Naive thymus-derived CD4-positive, alpha-beta T cell (primary cell): ENCODE results near the gene OR1F1. TPM values are rescaled to one million over a fixed set of nuclear protein-coding genes. Genes with fewer than 3 reads are reported as not detected.
"Not testable (repeated sequence)": the region's sequence is repeated elsewhere in the genome, so short reads cannot be mapped to it uniquely, and the experiment has no call there.

Experiments
- ATAC-seq: fragments of 150-1000 bp; cut with Tn5 transposase; 2 replicates; pipeline ENCODE4 v1.10.0; 2021; ENCODE audit warnings: mild to moderate bottlenecking, moderate library complexity
- CTCF ChIA-PET: fragments of 350-600 bp; sonication (Branson Sonifier 250); formaldehyde crosslinking; loops from one replicate; lab custom pipeline; 2021; ENCODE audit warnings: antibody characterized with exemption; lab: Charles Lee
- POLR2A ChIA-PET: fragments of 350-600 bp; sonication (Branson Sonifier 250); formaldehyde crosslinking; loops from one replicate; lab custom pipeline; 2021; ENCODE audit warnings: antibody characterized with exemption, inconsistent platforms; lab: Charles Lee
- DNase-seq, 9 donors: peaks; one replicate each; pipeline versions ENCODE4 v3.0.0 to v3.0.0-alpha.2; 2020 to 2022; ENCODE audit warnings: mixed read lengths in 1 of 9
- H3K27ac ChIP-seq: one replicate; pipeline ENCODE4 v1.7.0; 2013; ENCODE audit warnings: mild to moderate bottlenecking, low read depth, low read length, moderate library complexity
- H3K27me3 ChIP-seq, 2 donors: one replicate each; pipeline ENCODE4 v1.7.0; 2013; ENCODE audit warnings: low read length in 2 of 2, mild to moderate bottlenecking in 2 of 2, moderate library complexity in 2 of 2; ENCODE audit not compliant: control insufficient read depth in 2 of 2, insufficient read depth in 2 of 2
- H3K36me3 ChIP-seq, 3 experiments: 1 replicate in 2 of 3; 2 replicates in 1 of 3; pipeline ENCODE4 v1.7.0; 2013; ENCODE audit warnings: low read length in 3 of 3, mild to moderate bottlenecking in 3 of 3, moderate library complexity in 1 of 3; ENCODE audit not compliant: insufficient read depth in 3 of 3, control insufficient read depth in 2 of 3
- H3K4me1 ChIP-seq, 2 donors: one replicate each; pipeline ENCODE4 v1.7.0; 2013; ENCODE audit warnings: low read length in 2 of 2, mild to moderate bottlenecking in 2 of 2, moderate library complexity in 1 of 2; ENCODE audit not compliant: control insufficient read depth in 2 of 2, insufficient read depth in 2 of 2
- H3K4me3 ChIP-seq: 2 replicates; pipeline ENCODE4 v1.7.0; 2013; ENCODE audit warnings: mild to moderate bottlenecking, low read length
- H3K9me3 ChIP-seq, 3 experiments: 1 replicate in 2 of 3; 2 replicates in 1 of 3; pipeline ENCODE4 v1.7.0; 2013; ENCODE audit warnings: low read length in 3 of 3; ENCODE audit not compliant: control insufficient read depth in 2 of 3
- H3K27ac Mint-ChIP-seq, 9 donors: one replicate each; pipeline ENCODE4 v1.8.0; 2020 to 2022; ENCODE audit warnings: mixed read lengths in 9 of 9, mild to moderate bottlenecking in 8 of 9, moderate library complexity in 5 of 9, inconsistent platforms in 2 of 9
- H3K27me3 Mint-ChIP-seq, 5 donors: one replicate each; pipeline ENCODE4 v1.8.0; 2021 to 2022; ENCODE audit warnings: mixed read lengths in 5 of 5, mild to moderate bottlenecking in 1 of 5
- H3K36me3 Mint-ChIP-seq, 5 donors: one replicate each; pipeline ENCODE4 v1.8.0; 2020 to 2022; ENCODE audit warnings: mixed read lengths in 5 of 5, mild to moderate bottlenecking in 3 of 5, inconsistent platforms in 1 of 5
- H3K4me1 Mint-ChIP-seq, 7 donors: one replicate each; pipeline ENCODE4 v1.8.0; 2020 to 2022; ENCODE audit warnings: mixed read lengths in 7 of 7, mild to moderate bottlenecking in 3 of 7, inconsistent platforms in 1 of 7
- H3K4me3 Mint-ChIP-seq, 10 donors: one replicate each; pipeline ENCODE4 v1.8.0; 2020 to 2022; ENCODE audit warnings: mild to moderate bottlenecking in 10 of 10, mixed read lengths in 10 of 10, moderate library complexity in 6 of 10, inconsistent platforms in 2 of 10
- H3K9me3 Mint-ChIP-seq, 11 donors: one replicate each; pipeline ENCODE4 v1.8.0; 2020 to 2022; ENCODE audit warnings: mixed read lengths in 11 of 11, mild to moderate bottlenecking in 4 of 11, inconsistent platforms in 1 of 11, moderate library complexity in 1 of 11
- intact Hi-C, 2 donors: fragments of 100-400 bp; cut with micrococcal nuclease; formaldehyde crosslinking; loops; one replicate each; pipeline ENCODE4 v1.15.1; 2023
- polyA plus RNA-seq, 2 donors: library from polyadenylated mRNA; unstranded; fragments of 300-500 nt; fragmentation: Illumina TruSeq; gene quantifications; one replicate each; pipeline ENCODE4 v1.2.3, GENCODE V29; 2021
- total RNA-seq, 6 experiments: library from RNA in 5 of 6; stranded (reverse) in 5 of 6; gene quantifications; 1 replicate in 5 of 6; 2 replicates in 1 of 6; pipeline ENCODE4 v1.2.3 and lab custom pipeline; 2021 to 2026

The OR1F1 gene
- total RNA-seq (under 1 TPM in 2 of 5 experiments, not detected in 3; 0.38 to 0.41 TPM), polyA plus RNA-seq (under 1 TPM in 1 of 2 donors, not detected in 1; 0.35 TPM), total RNA-seq (lab: John Stamatoyannopoulos, UW) (0.54 reads per million)

DNA sequence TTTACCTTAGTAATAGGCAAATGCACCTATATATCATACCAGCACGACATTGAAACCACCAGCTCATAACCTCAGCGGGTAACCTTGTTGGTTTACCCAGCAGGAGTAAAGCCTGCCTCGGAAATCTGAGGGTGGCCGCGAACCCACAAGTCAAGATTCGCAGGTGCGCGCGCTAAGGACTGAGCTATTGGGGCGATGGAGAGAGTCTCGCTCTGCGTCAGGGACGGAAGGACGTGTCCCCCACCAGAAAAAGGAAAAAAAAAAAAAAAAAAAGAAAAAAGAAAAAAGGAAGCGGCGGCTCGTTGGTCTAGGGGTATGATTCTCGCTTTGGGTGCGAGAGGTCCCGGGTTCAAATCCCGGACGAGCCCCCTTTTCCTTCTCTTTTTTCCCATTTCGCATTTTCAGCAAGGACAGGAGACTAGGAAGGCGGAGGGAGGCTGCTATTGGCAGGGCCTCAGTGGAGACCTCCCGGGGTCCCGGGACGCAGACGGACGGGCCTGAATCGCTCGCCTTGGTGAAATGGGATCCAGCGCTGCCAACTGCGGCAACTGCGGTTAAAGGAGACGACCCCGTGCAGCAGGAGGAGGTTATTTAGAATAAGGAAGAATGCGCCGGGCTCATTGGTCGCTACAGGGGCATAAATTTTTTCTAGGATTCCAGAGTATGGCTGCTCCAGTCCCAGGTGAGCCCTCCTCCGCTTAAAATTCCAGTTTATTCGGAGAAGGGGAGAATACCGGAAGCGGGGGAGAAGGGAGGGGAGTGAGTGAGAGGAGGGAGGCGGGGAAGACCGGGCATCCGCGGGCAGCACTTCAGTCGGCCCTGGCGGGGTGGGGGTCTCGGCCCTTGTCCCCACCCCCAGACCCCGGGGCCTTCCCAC lies at the start of gene OR1F1:
Gene OR1F1 (plus strand): TSS at position 407 of the 877 bp plus-strand sequence.
- DNase-seq = peak in 7 of 9 donors; percentile 18 to 62 (median 46)
- Histone ChIP-seq H3K4me1 (peaks cover 29 to 32% of the 10 kb centered on the region in 2 donors), H3K9me3 (no peaks in the 10 kb centered on the region), H3K27me3 (peaks cover 23 to 28% of the 10 kb centered on the region in 2 donors), H3K36me3 (no peaks in the 10 kb centered on the region), H3K27ac (no peak within 1 kb of the TSS), H3K4me3 (peak within 1 kb of the TSS; percentile 6)
- peaks cover 41 to 55% (median 50%) of the 10 kb centered on the region in 7 donors for H3K4me1 Mint-ChIP-seq
- intact Hi-C loops = loop anchor here (2.0 to 5.0 kb wide), 6 partner anchors 17 to 77 kb away; partner anchors contain the start of gene ZNF200 (in 1 of the 2)
- H3K4me3 Mint-ChIP-seq = peak within 1 kb of the TSS; percentile 59 to 86 (median 80)
- POLR2A ChIA-PET = interaction anchor here (0.6 to 1.3 kb wide), 5 partner anchors 14 to 211 kb away, joined by 3 to 6 read pairs (median 3); no protein-coding TSS in a partner anchor
- peaks cover 0 to 25% (median 6%) of the 10 kb centered on the region in 5 donors for H3K36me3 Mint-ChIP-seq
- H3K9me3 Mint-ChIP-seq = peaks cover 0 to 34% (median 8%) of the 10 kb centered on the region in 11 donors
- peak within 1 kb of the TSS in 8 of 9 donors; percentile 49 to 92 (median 74) for H3K27ac Mint-ChIP-seq
- peaks cover 70 to 82% (median 75%) of the 10 kb centered on the region in 5 donors for H3K27me3 Mint-ChIP-seq
- CTCF ChIA-PET = no interaction called here
- peak; percentile 66 for ATAC-seq

DNA sequence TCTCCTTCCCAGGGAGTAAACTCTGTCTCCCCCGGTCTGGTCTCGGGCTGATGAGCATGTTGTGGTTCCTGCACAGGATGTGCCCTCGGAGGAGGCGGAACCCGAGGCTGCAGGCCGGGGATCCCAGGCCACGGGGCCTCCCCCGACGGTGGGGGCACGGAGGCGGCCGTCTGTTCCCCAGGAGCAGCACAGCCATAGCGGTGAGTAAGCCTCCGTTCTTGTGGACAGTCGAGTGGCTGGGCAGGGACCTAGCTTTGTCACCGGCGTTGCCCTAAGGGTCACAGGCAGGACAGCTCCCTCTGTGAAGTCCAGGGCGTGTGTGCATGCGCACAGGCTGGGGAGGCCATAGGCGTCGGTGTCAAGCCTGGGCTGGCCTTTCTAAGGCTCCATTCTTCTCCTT lies 49.7 kb upstream of the OR1F1 start:
- H3K27ac ChIP-seq = no peak overlapping the region
- ChIA-PET CTCF (interaction anchor here (0.9 kb wide), 1 partner anchor 30 kb away, joined by 3 read pairs; no protein-coding TSS in a partner anchor), POLR2A (interaction anchor here (1.5 to 11.8 kb wide), 4 partner anchors 9 to 62 kb away, joined by 3 to 95 read pairs (median 48); no protein-coding TSS in a partner anchor)
- intact Hi-C loops = loop anchor here (5.0 to 10.0 kb wide), 2 partner anchors 364 to 711 kb away; partner anchors contain the start of genes CCNF (in 1 of the 2) and ELOB (in 1 of the 2)
- Mint-ChIP-seq H3K36me3 (peaks cover 4 to 26% (median 8%) of the 10 kb centered on the region in 5 donors), H3K4me1 (peaks cover 5 to 31% (median 24%) of the 10 kb centered on the region in 7 donors), H3K27me3 (no peaks in the 10 kb centered on the region), H3K4me3 (no peak overlapping the region), H3K9me3 (no peaks in the 10 kb centered on the region), H3K27ac (no peak overlapping the region)
- H3K36me3 ChIP-seq = peaks cover 0 to 57% (median 0%) of the 10 kb centered on the region in 3 experiments
- no peak overlapping the region for H3K4me3 ChIP-seq
- ATAC-seq = no peak
- DNase-seq = no peak
- no peaks in the 10 kb centered on the region for H3K27me3 ChIP-seq
- no peaks in the 10 kb centered on the region for H3K9me3 ChIP-seq
- H3K4me1 ChIP-seq = peaks cover 0 to 6% of the 10 kb centered on the region in 2 donors

DNA sequence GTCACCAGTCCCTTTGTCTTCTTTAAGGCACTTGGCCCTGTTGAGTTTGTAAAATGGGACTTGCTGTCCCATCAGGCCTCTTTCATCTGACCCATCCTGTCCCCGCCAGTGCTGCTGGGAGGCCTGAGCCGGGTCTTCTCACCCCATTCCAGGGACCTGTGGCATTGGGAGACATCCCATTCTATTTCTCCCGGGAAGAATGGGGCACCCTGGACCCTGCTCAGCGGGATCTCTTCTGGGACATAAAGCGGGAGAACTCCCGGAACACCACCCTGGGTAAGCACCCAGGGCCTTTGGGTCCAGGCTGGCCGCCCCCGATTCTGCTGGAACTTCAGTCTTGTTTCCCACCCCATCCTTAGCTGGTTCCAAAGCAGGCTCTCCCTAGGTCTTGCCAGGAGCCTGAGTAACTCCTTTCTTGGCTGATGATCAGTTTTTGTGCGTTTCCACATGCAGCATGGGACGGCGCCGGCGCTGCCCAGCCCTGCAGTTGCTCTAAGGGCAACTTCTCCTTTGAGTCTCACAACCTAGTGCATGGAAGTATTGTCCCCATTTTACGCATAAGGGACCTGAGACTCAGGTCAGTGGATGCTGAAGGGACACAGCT lies 49.1 kb upstream of the OR1F1 start:
- no peak overlapping the region for H3K27ac Mint-ChIP-seq
- peaks cover 4 to 26% (median 8%) of the 10 kb centered on the region in 5 donors for H3K36me3 Mint-ChIP-seq
- peaks cover 0 to 57% (median 0%) of the 10 kb centered on the region in 3 experiments for H3K36me3 ChIP-seq
- H3K9me3 ChIP-seq = no peaks in the 10 kb centered on the region
- H3K4me1 ChIP-seq = peaks cover 0 to 6% of the 10 kb centered on the region in 2 donors
- H3K27ac ChIP-seq = no peak overlapping the region
- DNase-seq (no peak), ATAC-seq (no peak)
- no peaks in the 10 kb centered on the region for H3K9me3 Mint-ChIP-seq
- peaks cover 2 to 27% (median 20%) of the 10 kb centered on the region in 7 donors for H3K4me1 Mint-ChIP-seq
- intact Hi-C loops = loop anchor here (5.0 to 10.0 kb wide), 2 partner anchors 364 to 712 kb away; partner anchors contain the start of genes CCNF (in 1 of the 2) and ELOB (in 1 of the 2)
- no peaks in the 10 kb centered on the region for H3K27me3 ChIP-seq
- no peak overlapping the region for H3K4me3 ChIP-seq
- no peaks in the 10 kb centered on the region for H3K27me3 Mint-ChIP-seq
- ChIA-PET CTCF (interaction anchor here (1.0 kb wide), 1 partner anchor 107 kb away, joined by 3 read pairs; no protein-coding TSS in a partner anchor), POLR2A (interaction anchor here (1.5 to 11.8 kb wide), 4 partner anchors 9 to 63 kb away, joined by 3 to 95 read pairs (median 6); no protein-coding TSS in a partner anchor)
- H3K4me3 Mint-ChIP-seq = no peak overlapping the region

DNA sequence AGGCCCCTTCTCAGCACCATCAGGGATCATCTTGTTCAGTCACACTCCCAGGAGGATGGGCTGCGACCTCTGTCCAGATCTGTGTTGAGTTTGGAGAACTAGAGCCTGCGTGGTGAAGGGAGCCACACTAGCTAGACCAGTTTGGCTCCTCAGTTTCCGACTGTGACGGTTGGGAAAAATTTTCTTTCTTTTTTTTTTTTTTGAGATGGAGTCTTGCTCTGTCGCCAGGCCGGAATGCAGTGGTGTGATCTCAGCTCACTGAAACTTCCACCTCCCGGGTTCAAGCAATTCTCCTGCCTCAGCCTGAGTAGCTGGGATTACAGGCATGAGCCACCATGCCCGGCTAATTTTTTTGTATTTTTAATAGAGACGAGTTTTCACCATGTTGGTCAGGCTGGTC lies 48.4 kb upstream of the OR1F1 start:
- ChIA-PET POLR2A (interaction anchor here (1.5 to 1.6 kb wide), 2 partner anchors 11 to 64 kb away, joined by 3 to 5 read pairs; no protein-coding TSS in a partner anchor), CTCF (interaction anchor here (0.6 to 1.0 kb wide), 2 partner anchors 108 to 323 kb away, joined by 3 read pairs; no protein-coding TSS in a partner anchor)
- H3K9me3 Mint-ChIP-seq, H3K9me3 ChIP-seq, H3K27me3 Mint-ChIP-seq, DNase-seq, H3K27me3 ChIP-seq, H3K4me3 ChIP-seq, H3K27ac ChIP-seq, ATAC-seq, H3K4me1 ChIP-seq: not testable (repeated sequence)
- H3K36me3 ChIP-seq = peaks cover 0 to 57% (median 0%) of the 10 kb centered on the region in 3 experiments
- peak overlapping the region in 1 of 10 donors; percentile 53 for H3K4me3 Mint-ChIP-seq
- peak overlapping the region in 1 of 9 donors; percentile 20 for H3K27ac Mint-ChIP-seq
- intact Hi-C loops = loop anchor here (5.0 to 10.0 kb wide), 2 partner anchors 365 to 712 kb away; partner anchors contain the start of genes CCNF (in 1 of the 2) and ELOB (in 1 of the 2)
- H3K36me3 Mint-ChIP-seq = peaks cover 4 to 26% (median 8%) of the 10 kb centered on the region in 5 donors
- H3K4me1 Mint-ChIP-seq = peaks cover 0 to 22% (median 19%) of the 10 kb centered on the region in 7 donors

DNA sequence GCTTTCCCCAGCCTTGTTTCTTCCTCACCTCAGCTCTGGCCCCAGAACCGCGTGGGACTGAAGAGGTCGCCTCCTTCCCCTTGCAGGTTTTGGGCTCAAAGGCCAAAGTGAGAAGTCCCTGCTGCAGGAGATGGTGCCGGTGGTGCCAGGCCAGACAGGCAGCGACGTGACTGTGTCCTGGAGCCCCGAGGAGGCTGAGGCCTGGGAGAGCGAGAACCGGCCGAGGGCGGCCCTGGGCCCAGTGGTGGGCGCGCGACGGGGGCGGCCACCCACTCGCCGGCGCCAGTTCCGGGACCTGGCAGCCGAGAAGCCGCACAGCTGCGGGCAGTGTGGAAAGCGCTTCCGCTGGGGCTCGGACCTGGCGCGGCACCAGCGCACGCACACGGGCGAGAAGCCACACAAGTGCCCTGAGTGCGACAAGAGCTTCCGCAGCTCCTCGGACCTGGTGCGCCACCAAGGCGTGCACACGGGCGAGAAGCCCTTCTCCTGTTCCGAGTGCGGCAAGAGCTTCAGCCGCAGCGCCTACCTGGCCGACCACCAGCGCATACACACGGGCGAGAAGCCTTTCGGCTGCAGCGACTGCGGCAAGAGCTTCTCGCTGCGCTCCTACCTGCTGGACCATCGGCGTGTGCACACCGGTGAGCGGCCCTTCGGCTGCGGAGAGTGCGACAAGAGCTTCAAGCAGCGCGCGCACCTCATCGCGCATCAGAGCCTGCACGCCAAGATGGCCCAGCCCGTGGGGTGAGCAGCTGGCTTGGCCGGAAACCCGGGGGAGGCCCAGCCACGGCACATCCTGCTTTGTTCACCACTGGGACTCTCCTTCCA lies 47.2 kb upstream of the OR1F1 start:
- Mint-ChIP-seq H3K27ac (no peak overlapping the region), H3K9me3 (no peaks in the 10 kb centered on the region), H3K4me1 (peaks cover 0 to 17% (median 13%) of the 10 kb centered on the region in 7 donors), H3K27me3 (no peaks in the 10 kb centered on the region), H3K36me3 (peaks cover 4 to 26% (median 8%) of the 10 kb centered on the region in 5 donors), H3K4me3 (no peak overlapping the region)
- no peak for ATAC-seq
- peaks cover 0 to 54% (median 0%) of the 10 kb centered on the region in 3 experiments for H3K36me3 ChIP-seq
- intact Hi-C loops = no loop called here
- POLR2A ChIA-PET = no interaction called here
- no peak overlapping the region for H3K4me3 ChIP-seq
- DNase-seq = no peak
- H3K9me3 ChIP-seq = no peaks in the 10 kb centered on the region
- no peaks in the 10 kb centered on the region for H3K27me3 ChIP-seq
- H3K27ac ChIP-seq = no peak overlapping the region
- CTCF ChIA-PET = interaction anchor here (0.6 to 0.8 kb wide), 2 partner anchors 9 to 112 kb away, joined by 3 to 4 read pairs; no protein-coding TSS in a partner anchor
- peaks cover 0 to 6% of the 10 kb centered on the region in 2 donors for H3K4me1 ChIP-seq
